Neutrophil (primary cell): ENCODE data around the gene TNPO3.
A peak's percentile ranks its signal among the peaks of the same experiment; 100 is the strongest.

Experiments used
- H3K27ac ChIP-seq: fragments of 200-600 bp; sonication (generic); 2 replicates; pipeline ENCODE4 v1.5.1; 2016; ENCODE audit warnings: mild to moderate bottlenecking, moderate library complexity
- H3K27me3 ChIP-seq: fragments of 200-600 bp; sonication (generic); 2 replicates; pipeline ENCODE4 v1.6.0; 2016; ENCODE audit warnings: mild to moderate bottlenecking
- H3K36me3 ChIP-seq: fragments of 200-600 bp; sonication (generic); 2 replicates; pipeline ENCODE4 v1.5.1; 2017
- H3K4me1 ChIP-seq, 2 experiments: fragments of 200-600 bp in 1 of 2; sonication (generic) in 1 of 2; 1 replicate in 1 of 2; 2 replicates in 1 of 2; pipeline versions ENCODE4 v1.5.1 to v1.6.1; 2013 to 2016; ENCODE audit warnings: low read depth in 1 of 2, low read length in 1 of 2, mild to moderate bottlenecking in 1 of 2, moderate library complexity in 1 of 2; ENCODE audit not compliant: control insufficient read depth in 1 of 2, insufficient read depth in 1 of 2
- H3K4me3 ChIP-seq, 2 experiments: fragments of 200-600 bp in 1 of 2; sonication (generic) in 1 of 2; 1 replicate in 1 of 2; 2 replicates in 1 of 2; pipeline ENCODE4 v1.5.1; 2013 to 2016; ENCODE audit warnings: low read depth in 1 of 2, low read length in 1 of 2, mild to moderate bottlenecking in 1 of 2, moderate library complexity in 1 of 2
- H3K9me3 ChIP-seq: fragments of 200-600 bp; sonication (generic); 2 replicates; pipeline ENCODE4 v1.5.1; 2016
- CTCF ChIP-seq: fragments of 200-600 bp; sonication (generic); IDR thresholded peaks from 2 replicates; pipeline ENCODE4 v1.5.1; 2016; ENCODE audit warnings: antibody characterized with exemption

The TNPO3 gene

GRCh38 chr7:129024125-129024524, 30.8 kb downstream of the TNPO3 start:
- no peaks in the 10 kb centered on the region for H3K9me3 ChIP-seq
- H3K27me3 ChIP-seq = no peaks in the 10 kb centered on the region
- no peak overlapping the region for H3K4me3 ChIP-seq
- H3K36me3 ChIP-seq = peaks cover 3% of the 10 kb centered on the region
- TF ChIP-seq CTCF = no peak
- H3K27ac ChIP-seq = no peak overlapping the region
- peaks cover 0 to 3% of the 10 kb centered on the region in 2 experiments for H3K4me1 ChIP-seq

- Histone ChIP-seq H3K4me1 (peaks cover 0 to 3% of the 10 kb centered on the region in 2 experiments), H3K36me3 (peaks cover 9% of the 10 kb centered on the region), H3K4me3 (no peak overlapping the region), H3K27ac (no peak overlapping the region), H3K27me3 (no peaks in the 10 kb centered on the region), H3K9me3 (no peaks in the 10 kb centered on the region)
- no peak for TF ChIP-seq CTCF
These were observed 33.3 kb downstream of the TNPO3 start for GRCh38 chr7:129021656-129022055.

DNA sequence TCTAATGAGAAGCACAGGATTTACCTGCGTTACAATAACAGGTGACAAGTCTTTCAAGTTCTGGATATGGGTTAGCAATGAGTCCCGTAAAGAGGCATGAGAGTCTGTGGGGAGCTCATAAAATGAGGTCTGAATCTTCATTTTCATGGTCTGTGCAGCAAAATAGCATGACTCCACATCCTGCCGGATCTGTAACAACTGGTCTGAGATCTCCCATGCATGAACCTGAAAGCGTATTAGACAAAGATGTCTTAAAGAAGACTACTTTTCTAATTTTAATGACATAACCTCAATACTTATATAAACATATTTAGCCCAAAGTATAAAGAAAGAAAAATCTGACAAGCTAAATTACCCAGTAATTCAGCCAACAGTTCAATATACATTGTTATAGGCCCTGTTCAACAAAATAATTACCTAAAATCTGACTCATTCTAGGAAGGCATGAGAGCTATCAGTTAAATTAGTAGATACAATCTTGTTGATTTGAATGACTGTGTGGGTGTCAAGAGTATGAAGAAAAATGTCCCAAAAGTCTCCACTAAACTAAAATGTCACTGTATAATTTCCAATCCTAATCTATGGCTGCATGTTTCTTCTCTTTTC, 36.9 kb downstream of the TNPO3 start:
- H3K4me1 ChIP-seq = peaks cover 25 to 26% of the 10 kb centered on the region in 2 experiments
- no peak for TF ChIP-seq CTCF
- H3K27me3 ChIP-seq = no peaks in the 10 kb centered on the region
- H3K4me3 ChIP-seq = no peak overlapping the region
- H3K36me3 ChIP-seq = peaks cover 38% of the 10 kb centered on the region
- H3K9me3 ChIP-seq = no peaks in the 10 kb centered on the region
- no peak overlapping the region for H3K27ac ChIP-seq

- TF ChIP-seq CTCF = no peak
- peaks cover 32 to 34% of the 10 kb centered on the region in 2 experiments for H3K4me1 ChIP-seq
- H3K27me3 ChIP-seq = no peaks in the 10 kb centered on the region
- no peak overlapping the region for H3K4me3 ChIP-seq
- H3K9me3 ChIP-seq = no peaks in the 10 kb centered on the region
- H3K36me3 ChIP-seq = peaks cover 38% of the 10 kb centered on the region
- no peak overlapping the region for H3K27ac ChIP-seq
These were observed 37.6 kb downstream of the TNPO3 start for GRCh38 chr7:129017264-129017663.

DNA sequence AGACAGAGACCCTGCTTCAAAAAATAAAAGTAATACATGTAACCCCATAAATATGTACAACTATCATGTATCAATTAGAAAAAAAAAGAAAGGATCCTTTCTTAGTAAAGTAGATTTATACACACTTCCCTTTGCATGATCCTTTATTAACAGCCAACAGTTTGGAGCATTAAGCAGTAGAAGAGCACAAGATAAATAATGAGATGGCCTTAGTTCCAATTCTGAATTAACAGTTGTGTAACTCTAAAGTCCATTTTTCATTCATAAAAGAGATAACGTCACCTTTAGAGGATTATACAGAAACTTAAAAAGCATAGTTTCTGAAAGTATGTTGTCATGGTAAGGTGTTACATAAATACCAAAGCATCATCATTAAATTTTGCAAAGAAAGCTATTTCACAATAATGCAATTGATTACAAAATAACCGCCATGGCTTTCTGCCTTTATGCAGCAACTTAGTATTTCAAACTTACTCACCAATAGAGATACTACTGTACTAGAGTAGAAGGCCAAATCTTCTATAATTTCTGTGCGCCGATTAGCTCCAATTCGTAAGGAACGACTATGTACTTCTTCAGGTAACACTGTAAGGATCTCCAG, 40.3 kb downstream of the TNPO3 start:
- Histone ChIP-seq H3K27me3 (no peaks in the 10 kb centered on the region), H3K4me1 (peaks cover 33 to 34% of the 10 kb centered on the region in 2 experiments), H3K27ac (peak overlapping the region; percentile 77), H3K4me3 (no peak overlapping the region), H3K9me3 (no peaks in the 10 kb centered on the region), H3K36me3 (peaks cover 52% of the 10 kb centered on the region)
- no peak for TF ChIP-seq CTCF
